Astrocyte (in vitro differentiated cells and primary cell): ENCODE results near the gene AMPH. TPM values are rescaled to one million over a fixed set of nuclear protein-coding genes. Genes with fewer than 3 reads are reported as not detected.

ENCODE experiments used
- DNase-seq: peaks from one replicate; pipeline ENCODE4 v3.0.0-alpha.2; 2010; ENCODE audit warnings: low read depth
- FAIRE-seq: peaks from 2 replicates; lab custom pipeline; 2011; peaks lifted over from hg19 to GRCh38; lab: Jason Lieb, UNC
- H2AFZ ChIP-seq: 2 replicates; pipeline ENCODE4 v1.6.0; 2012; ENCODE audit warnings: low read depth, low read length, inconsistent platforms
- H3K27ac ChIP-seq: 2 replicates; pipeline ENCODE4 v1.5.1; 2011; ENCODE audit warnings: low read depth, low read length, inconsistent platforms
- H3K27me3 ChIP-seq: 2 replicates; pipeline ENCODE4 v1.6.0; 2011; ENCODE audit warnings: low read length, inconsistent platforms; ENCODE audit not compliant: insufficient read depth
- H3K36me3 ChIP-seq: 2 replicates; pipeline ENCODE4 v1.5.1; 2011; ENCODE audit warnings: low read length, inconsistent platforms; ENCODE audit not compliant: insufficient read depth
- H3K4me1 ChIP-seq: 2 replicates; pipeline ENCODE4 v1.5.1; 2011; ENCODE audit warnings: low read length, inconsistent platforms; ENCODE audit not compliant: insufficient read depth
- H3K4me2 ChIP-seq: 2 replicates; pipeline ENCODE4 v1.6.0; 2012; ENCODE audit warnings: low read length, inconsistent platforms
- H3K4me3 ChIP-seq: 2 replicates; pipeline ENCODE4 v1.5.1; 2011; ENCODE audit warnings: low read depth, mild to moderate bottlenecking, low read length, inconsistent platforms; ENCODE audit not compliant: insufficient read depth
- H3K79me2 ChIP-seq: 2 replicates; pipeline ENCODE4 v1.6.0; 2012; ENCODE audit warnings: mild to moderate bottlenecking, low read length, inconsistent platforms; ENCODE audit not compliant: insufficient read depth
- H3K9ac ChIP-seq: 2 replicates; pipeline ENCODE4 v1.6.0; 2012; ENCODE audit warnings: mild to moderate bottlenecking, low read length, inconsistent platforms
- H3K9me3 ChIP-seq: 2 replicates; pipeline ENCODE4 v1.5.1; 2012; ENCODE audit warnings: low read depth, mild to moderate bottlenecking, low read length, inconsistent platforms; ENCODE audit not compliant: insufficient read depth
- H4K20me1 ChIP-seq: 2 replicates; pipeline ENCODE4 v1.6.0; 2012; ENCODE audit warnings: low read length, inconsistent platforms; ENCODE audit not compliant: insufficient read depth
- H3K27ac Mint-ChIP-seq: one replicate; pipeline ENCODE4 v1.8.0; 2021; ENCODE audit warnings: mild to moderate bottlenecking, mixed read lengths; ENCODE audit not compliant: unreplicated experiment
- H3K27me3 Mint-ChIP-seq: one replicate; pipeline ENCODE4 v1.8.0; 2021; ENCODE audit warnings: low read depth, mixed read lengths; ENCODE audit not compliant: unreplicated experiment
- H3K36me3 Mint-ChIP-seq: one replicate; pipeline ENCODE4 v1.8.0; 2021; ENCODE audit warnings: low read depth, mixed read lengths; ENCODE audit not compliant: unreplicated experiment
- H3K4me1 Mint-ChIP-seq: one replicate; pipeline ENCODE4 v1.8.0; 2021; ENCODE audit warnings: low read depth, mixed read lengths; ENCODE audit not compliant: unreplicated experiment
- H3K4me3 Mint-ChIP-seq: one replicate; pipeline ENCODE4 v1.8.0; 2021; ENCODE audit warnings: mild to moderate bottlenecking, moderate library complexity, mixed read lengths; ENCODE audit not compliant: unreplicated experiment
- H3K9me3 Mint-ChIP-seq: one replicate; pipeline ENCODE4 v1.8.0; 2021; ENCODE audit warnings: mild to moderate bottlenecking, mixed read lengths; ENCODE audit not compliant: unreplicated experiment
- EZH2 ChIP-seq: IDR thresholded peaks from 2 replicates; pipeline ENCODE4 v1.6.1; 2012; ENCODE audit warnings: mild to moderate bottlenecking, low read length, inconsistent platforms; ENCODE audit not compliant: insufficient read depth
- total RNA-seq: library from RNA; stranded (reverse); gene quantifications from 2 replicates; pipeline ENCODE4 v1.2.1, GENCODE V29; 2021
- TF ChIP-seq, protein P1 (sequence below): IDR thresholded peaks from 2 replicates; pipeline ENCODE4 v1.5.1; 2011; ENCODE audit warnings: low read depth, mild to moderate bottlenecking, inconsistent platforms, low read length, moderate library complexity; ENCODE audit not compliant: insufficient read depth

The AMPH gene
- total RNA-seq, 1 donor from 2014 or later, result 2.9 TPM

DNA sequence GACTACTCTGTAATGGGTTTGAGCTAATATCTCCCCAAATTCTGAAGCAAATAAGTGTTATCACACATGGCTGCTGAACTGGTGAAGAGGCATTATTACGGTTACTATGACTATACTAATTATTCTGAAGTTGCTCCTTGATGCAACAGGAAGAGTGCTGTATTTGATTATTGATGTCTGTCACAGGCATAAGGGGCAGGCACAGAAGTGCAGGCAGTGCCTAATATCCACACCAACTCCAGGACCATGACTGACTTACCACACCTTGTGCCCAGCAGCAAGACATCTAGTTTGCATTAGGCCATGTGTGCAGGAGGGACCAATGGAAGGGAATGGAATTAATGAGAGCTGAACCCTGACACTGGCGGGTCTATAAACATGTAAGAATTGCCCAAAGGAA is 62.7 kb downstream of the AMPH start:
- no peak overlapping the region for H3K4me3 ChIP-seq
- TF ChIP-seq EZH2, result no peak
- TF ChIP-seq, protein P1, sequence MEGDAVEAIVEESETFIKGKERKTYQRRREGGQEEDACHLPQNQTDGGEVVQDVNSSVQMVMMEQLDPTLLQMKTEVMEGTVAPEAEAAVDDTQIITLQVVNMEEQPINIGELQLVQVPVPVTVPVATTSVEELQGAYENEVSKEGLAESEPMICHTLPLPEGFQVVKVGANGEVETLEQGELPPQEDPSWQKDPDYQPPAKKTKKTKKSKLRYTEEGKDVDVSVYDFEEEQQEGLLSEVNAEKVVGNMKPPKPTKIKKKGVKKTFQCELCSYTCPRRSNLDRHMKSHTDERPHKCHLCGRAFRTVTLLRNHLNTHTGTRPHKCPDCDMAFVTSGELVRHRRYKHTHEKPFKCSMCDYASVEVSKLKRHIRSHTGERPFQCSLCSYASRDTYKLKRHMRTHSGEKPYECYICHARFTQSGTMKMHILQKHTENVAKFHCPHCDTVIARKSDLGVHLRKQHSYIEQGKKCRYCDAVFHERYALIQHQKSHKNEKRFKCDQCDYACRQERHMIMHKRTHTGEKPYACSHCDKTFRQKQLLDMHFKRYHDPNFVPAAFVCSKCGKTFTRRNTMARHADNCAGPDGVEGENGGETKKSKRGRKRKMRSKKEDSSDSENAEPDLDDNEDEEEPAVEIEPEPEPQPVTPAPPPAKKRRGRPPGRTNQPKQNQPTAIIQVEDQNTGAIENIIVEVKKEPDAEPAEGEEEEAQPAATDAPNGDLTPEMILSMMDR, result no peak
- H2AFZ ChIP-seq, result no peak overlapping the region
- FAIRE-seq, result no peak
- DNase-seq, result no peak
- H3K27me3 Mint-ChIP-seq, result no peaks in the 10 kb centered on the region
- H3K4me2 ChIP-seq, result no peak overlapping the region
- H4K20me1 ChIP-seq, result no peaks in the 10 kb centered on the region
- H3K4me1 Mint-ChIP-seq, result no peaks in the 10 kb centered on the region
- H3K36me3 Mint-ChIP-seq, result no peaks in the 10 kb centered on the region
- H3K9me3 ChIP-seq, result no peaks in the 10 kb centered on the region
- no peak overlapping the region for H3K9ac ChIP-seq
- no peaks in the 10 kb centered on the region for H3K79me2 ChIP-seq
- peaks cover 3% of the 10 kb centered on the region for H3K9me3 Mint-ChIP-seq
- H3K4me3 Mint-ChIP-seq, result no peak overlapping the region
- H3K27ac Mint-ChIP-seq, result no peak overlapping the region
- no peaks in the 10 kb centered on the region for H3K27me3 ChIP-seq
- H3K36me3 ChIP-seq, result no peaks in the 10 kb centered on the region
- no peak overlapping the region for H3K27ac ChIP-seq
- no peaks in the 10 kb centered on the region for H3K4me1 ChIP-seq

DNA sequence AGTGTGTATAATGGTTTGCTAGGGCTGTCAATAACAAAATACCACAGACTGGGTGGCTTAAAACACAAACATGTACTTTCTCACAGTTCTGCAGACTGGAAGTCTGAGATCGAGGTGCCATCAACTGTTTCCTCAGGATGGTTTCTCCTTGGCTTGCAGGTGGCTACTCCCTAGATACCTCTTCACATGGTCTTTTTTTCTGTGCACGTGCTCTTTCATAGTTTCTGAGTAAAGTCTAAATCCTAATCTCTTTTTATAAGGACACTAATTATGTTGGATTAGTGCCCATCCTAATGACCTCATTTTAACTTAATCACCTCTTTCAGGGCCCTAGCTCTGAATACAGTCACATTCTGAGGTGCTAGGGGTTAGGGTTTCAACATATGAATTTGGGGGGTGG is 65.9 kb downstream of the AMPH start:
- no peaks in the 10 kb centered on the region for H3K27me3 ChIP-seq
- no peak overlapping the region for H3K4me2 ChIP-seq
- peaks cover 4% of the 10 kb centered on the region for H3K9me3 Mint-ChIP-seq
- FAIRE-seq, result no peak
- TF ChIP-seq, protein P1, result no peak
- TF ChIP-seq EZH2, result no peak
- H3K36me3 Mint-ChIP-seq, result no peaks in the 10 kb centered on the region
- DNase-seq, result no peak
- H3K4me3 ChIP-seq, result no peak overlapping the region
- no peak overlapping the region for H3K4me3 Mint-ChIP-seq
- no peaks in the 10 kb centered on the region for H4K20me1 ChIP-seq
- H3K79me2 ChIP-seq, result no peaks in the 10 kb centered on the region
- H3K4me1 Mint-ChIP-seq, result no peaks in the 10 kb centered on the region
- no peaks in the 10 kb centered on the region for H3K9me3 ChIP-seq
- no peaks in the 10 kb centered on the region for H3K36me3 ChIP-seq
- no peak overlapping the region for H3K27ac ChIP-seq
- no peaks in the 10 kb centered on the region for H3K4me1 ChIP-seq
- no peak overlapping the region for H2AFZ ChIP-seq
- H3K27me3 Mint-ChIP-seq, result no peaks in the 10 kb centered on the region
- no peak overlapping the region for H3K9ac ChIP-seq
- no peak overlapping the region for H3K27ac Mint-ChIP-seq

- Histone ChIP-seq H3K9ac (no peak overlapping the region), H3K27ac (no peak overlapping the region), H3K27me3 (no peaks in the 10 kb centered on the region), H3K9me3 (no peaks in the 10 kb centered on the region), H3K4me1 (no peaks in the 10 kb centered on the region), H3K4me2 (no peak overlapping the region), H2AFZ (no peak overlapping the region), H3K4me3 (no peak overlapping the region), H4K20me1 (no peaks in the 10 kb centered on the region), H3K36me3 (no peaks in the 10 kb centered on the region), H3K79me2 (no peaks in the 10 kb centered on the region)
- Mint-ChIP-seq H3K9me3 (peaks cover 8% of the 10 kb centered on the region), H3K27ac (no peak overlapping the region), H3K36me3 (no peaks in the 10 kb centered on the region), H3K4me3 (no peak overlapping the region), H3K4me1 (no peaks in the 10 kb centered on the region), H3K27me3 (no peaks in the 10 kb centered on the region)
- DNase-seq (peak; percentile 22), FAIRE-seq (no peak)
- TF ChIP-seq, protein P1, result no peak
- no peak for TF ChIP-seq EZH2
Observed at GRCh38 chr7:38563741-38564140, 67.4 kb downstream of the AMPH start.
